ENCODE data around the gene GRK2. TPM values are rescaled to one million over a fixed set of nuclear protein-coding genes. Genes with fewer than 3 reads are reported as not detected.

Gene GRK2
- total and polyA plus RNA-seq, 2 of the 13 experiments (the other 11 are each of a cell fraction or from before 2014, with no cell fraction given) = 31.3 to 42.4 TPM

GRCh38 chr11:67317205-67317887 is 51.1 kb downstream of the GRK2 start (continued):
- TF ChIP-seq NFAT5 (CRISPR knock-in tag; IDR thresholded peaks at IDR 0.05) (no peak), MIER3 (CRISPR knock-in tag; IDR thresholded peaks at IDR 0.05; ENCODE audit: borderline replicate concordance) (peak; percentile 75; the same call in 1 of the 2 replicates), NPAS2 (CRISPR knock-in tag; IDR thresholded peaks at IDR 0.05; ENCODE audit: borderline replicate concordance) (no peak), ZNF510 (CRISPR knock-in tag; IDR thresholded peaks at IDR 0.05; ENCODE audit: low read depth) (no peak), ZUFSP (CRISPR knock-in tag; IDR thresholded peaks at IDR 0.05; ENCODE audit: borderline replicate concordance) (no peak), THAP9 (CRISPR knock-in tag; IDR thresholded peaks at IDR 0.05; ENCODE audit: borderline replicate concordance) (peak; percentile 68; the same call in 1 of the 2 replicates), HMG20B (CRISPR knock-in tag; conservative IDR thresholded peaks at IDR 0.05) (no peak), ZNF598 (CRISPR knock-in tag; IDR thresholded peaks at IDR 0.05; ENCODE audit: borderline replicate concordance) (peak; percentile 27; the same call in 1 of the 2 replicates), ZBTB42 (CRISPR knock-in tag; IDR thresholded peaks at IDR 0.05) (no peak; the same call in 1 of the 2 replicates), ZNF496 (CRISPR knock-in tag; IDR thresholded peaks at IDR 0.05; ENCODE audit: insufficient replicate concordance) (no peak), SKI (IDR thresholded peaks at IDR 0.05; ENCODE audit: partially characterized antibody) (peak; percentile 63), CBX1 (IDR thresholded peaks at IDR 0.05; ENCODE audit: low read depth) (no peak), ZNF746 (CRISPR knock-in tag; IDR thresholded peaks at IDR 0.05) (0 out of 2 replicates have a peak, but pooled peaks have one; percentile 13), TEF (CRISPR knock-in tag; IDR thresholded peaks at IDR 0.05) (no peak), MYPOP (CRISPR knock-in tag; IDR thresholded peaks at IDR 0.05) (peak; percentile 57; the same call in 1 of the 2 replicates), NRL (CRISPR knock-in tag; IDR thresholded peaks at IDR 0.05; ENCODE audit: borderline replicate concordance) (peak; percentile 58; the same call in 1 of the 2 replicates), ZNF251 (CRISPR knock-in tag; IDR thresholded peaks at IDR 0.05) (no peak)

Data from HepG2 (cell line).